Stimulated activated CD8-positive, alpha-beta memory T cell treated with anti-CD3 and anti-CD28 coated beads, Interleukin-12 subunit alpha, Interleukin-12 subunit beta, amount 100 ng/mL, for 24 hours (primary cell): ENCODE measurements around the gene LDAH.

Source experiments
- DNase-seq: peaks from one replicate; pipeline ENCODE4 v3.0.0-alpha.2; 2020; ENCODE audit errors: extremely low read depth

The LDAH gene

GRCh38 chr2:20652141-20652540 is 170.8 kb downstream of the LDAH start:
- no peak for DNase-seq

GRCh38 chr2:20651731-20652099 is 171.2 kb downstream of the LDAH start:
- DNase-seq: no peak

GRCh38 chr2:20650877-20651730 is 171.8 kb downstream of the LDAH start, which contains the start of gene HS1BP3:
TSS of gene HS1BP3 (minus strand) at chr2:20651098. CDS start at chr2:20651063, 35 bp downstream.
- DNase-seq: peak; percentile 71

- no peak for DNase-seq
These were observed 172.5 kb downstream of the LDAH start for GRCh38 chr2:20650393-20650876.

- no peak for DNase-seq
These were observed 172.9 kb downstream of the LDAH start for GRCh38 chr2:20649976-20650375.

- DNase-seq: no peak
These were observed 173.3 kb downstream of the LDAH start for GRCh38 chr2:20649576-20649975.

- DNase-seq: no peak
These were observed 174.1 kb downstream of the LDAH start for GRCh38 chr2:20648831-20649230.

- no peak for DNase-seq
These were observed 174.7 kb downstream of the LDAH start for GRCh38 chr2:20648206-20648605.

- no peak for DNase-seq
These were observed 175.2 kb downstream of the LDAH start for GRCh38 chr2:20647738-20648137.

GRCh38 chr2:20647211-20647610 is 175.7 kb downstream of the LDAH start:
- DNase-seq: no peak

GRCh38 chr2:20646446-20646845 is 176.5 kb downstream of the LDAH start:
- no peak for DNase-seq

- DNase-seq: no peak
These were observed 177.1 kb downstream of the LDAH start for GRCh38 chr2:20645761-20646160.

- DNase-seq: no peak
These were observed 177.6 kb downstream of the LDAH start for GRCh38 chr2:20645301-20645701.

- no peak for DNase-seq
These were observed 179.1 kb downstream of the LDAH start for GRCh38 chr2:20643826-20644225.

- DNase-seq: no peak
These were observed 179.8 kb downstream of the LDAH start for GRCh38 chr2:20643060-20643459.

- DNase-seq: peak; percentile 47
These were observed 180.6 kb downstream of the LDAH start for GRCh38 chr2:20642055-20642971.

GRCh38 chr2:20641123-20641985 is 181.5 kb downstream of the LDAH start:
- DNase-seq: no peak

- no peak for DNase-seq
These were observed 182.3 kb downstream of the LDAH start for GRCh38 chr2:20640411-20641122.

GRCh38 chr2:20638646-20639430 is 184.1 kb downstream of the LDAH start:
- no peak for DNase-seq

GRCh38 chr2:20638014-20638413 is 184.9 kb downstream of the LDAH start:
- DNase-seq: no peak
